NB4 (cell line): ENCODE measurements around the gene MS4A13.

Experiments used
- DNase-seq: peaks from one replicate; pipeline ENCODE4 v3.0.0; 2010; ENCODE audit warnings: low read depth
- H3K4me3 ChIP-seq: one replicate; pipeline ENCODE4 v1.5.1; 2011; ENCODE audit warnings: mild to moderate bottlenecking, low read depth, low read length, moderate library complexity
- CTCF ChIP-seq: IDR thresholded peaks from one replicate; pipeline ENCODE4 v1.5.1; 2012; ENCODE audit warnings: low read depth, low read length
- MAX ChIP-seq: IDR thresholded peaks from 2 replicates; pipeline ENCODE4 v1.6.1; 2011; ENCODE audit warnings: low read depth, low read length
- MYC ChIP-seq: IDR thresholded peaks from 2 replicates; pipeline ENCODE4 v1.6.1; 2011; ENCODE audit warnings: low read depth, low read length
- POLR2A ChIP-seq: IDR thresholded peaks from 2 replicates; pipeline ENCODE4 v1.6.1; 2011; ENCODE audit warnings: mild to moderate bottlenecking; ENCODE audit not compliant: insufficient read length; ENCODE audit errors: extremely low read depth

Gene MS4A13

GRCh38 chr11:60485987-60486386, 29.2 kb upstream of the MS4A13 start:
- no peak for TF ChIP-seq POLR2A
- no peak for TF ChIP-seq MYC
- TF ChIP-seq MAX = no peak
- peak; percentile 9 for TF ChIP-seq CTCF
- DNase-seq = peak; percentile 32
- no peak overlapping the region for H3K4me3 ChIP-seq

GRCh38 chr11:60492488-60493009, 22.6 kb upstream of the MS4A13 start, which contains the start of gene MS4A12:
Gene MS4A12 (plus strand): TSS chr11:60492778. CDS start chr11:60497319, 4,541 bp downstream.
- H3K4me3 ChIP-seq = no peak within 1 kb of the TSS
- no peak for DNase-seq
- no peak for TF ChIP-seq MAX
- no peak for TF ChIP-seq CTCF
- TF ChIP-seq MYC = no peak
- no peak for TF ChIP-seq POLR2A

GRCh38 chr11:60493454-60493853, 21.7 kb upstream of the MS4A13 start:
- no peak overlapping the region for H3K4me3 ChIP-seq
- TF ChIP-seq MYC (no peak), CTCF (no peak), POLR2A (no peak), MAX (no peak)
- no peak for DNase-seq

- TF ChIP-seq CTCF (no peak), POLR2A (no peak), MAX (no peak)
- H3K4me3 ChIP-seq = no peak overlapping the region
- no peak for DNase-seq
These were observed 16.8 kb upstream of the MS4A13 start for GRCh38 chr11:60498399-60498798.

- no peak overlapping the region for H3K4me3 ChIP-seq
- DNase-seq = no peak
- TF ChIP-seq CTCF = no peak
- TF ChIP-seq POLR2A = no peak
- TF ChIP-seq MYC = no peak
- TF ChIP-seq MAX = no peak
These were observed 16.3 kb upstream of the MS4A13 start for GRCh38 chr11:60498853-60499252.
